PC-9 (cell line): Measurements from ENCODE around the gene KCND1. TPM values are rescaled to one million over a fixed set of nuclear protein-coding genes. Genes with fewer than 3 reads are reported as not detected.

ENCODE experiments used
- BruUV-seq: library from RNA; stranded (reverse); fragments of 400-500 nt; replicated peaks from 2 replicates; lab custom pipeline; 2021; lab: Mats Ljungman, UMichigan
- CTCF ChIA-PET: fragments of 300-600 bp; sonication (Branson Sonifier 250); formaldehyde crosslinking; loops from one replicate; lab custom pipeline; 2022; ENCODE audit warnings: antibody characterized with exemption; lab: Charles Lee
- POLR2A ChIA-PET: fragments of 300-600 bp; sonication (Branson Sonifier 250); formaldehyde crosslinking; loops from one replicate; lab custom pipeline; 2022; ENCODE audit warnings: antibody characterized with exemption; ENCODE audit not compliant: unreplicated experiment; lab: Charles Lee
- DNase-seq, 2 experiments: peaks; one replicate each; pipeline versions ENCODE4 v3.0.0 to v3.0.0-alpha.2; 2015 to 2022; ENCODE audit warnings: mixed read lengths in 1 of 2
- H2AFZ ChIP-seq: fragments of 200-600 bp; sonication (generic); 2 replicates; pipeline ENCODE4 v1.8.1; 2017; ENCODE audit warnings: antibody characterized with exemption
- H3F3A ChIP-seq: fragments of 200-600 bp; sonication (generic); 2 replicates; pipeline ENCODE4 v1.8.1; 2017; ENCODE audit warnings: antibody characterized with exemption, mild to moderate bottlenecking, low read depth; ENCODE audit not compliant: insufficient read depth
- H3K27ac ChIP-seq: fragments of 200-600 bp; sonication (generic); 2 replicates; pipeline ENCODE4 v1.6.1; 2016; ENCODE audit warnings: mixed run types
- H3K27me3 ChIP-seq: fragments of 200-600 bp; sonication (generic); 2 replicates; pipeline ENCODE4 v1.6.1; 2016; ENCODE audit warnings: low read depth, mixed run types; ENCODE audit not compliant: insufficient read depth
- H3K36me3 ChIP-seq: fragments of 200-600 bp; sonication (generic); 2 replicates; pipeline ENCODE4 v1.6.1; 2016; ENCODE audit warnings: low read depth, mixed run types
- H3K4me1 ChIP-seq: fragments of 200-600 bp; sonication (generic); replicated peaks from 2 replicates; pipeline ENCODE4 v1.6.1; 2016; ENCODE audit warnings: mixed run types; ENCODE audit not compliant: insufficient read depth
- H3K4me2 ChIP-seq: fragments of 200-600 bp; sonication (generic); 2 replicates; pipeline ENCODE4 v1.6.1; 2017; ENCODE audit warnings: mixed run types
- H3K4me3 ChIP-seq: fragments of 200-600 bp; sonication (generic); 2 replicates; pipeline ENCODE4 v1.6.1; 2016; ENCODE audit warnings: mixed run types
- H3K79me2 ChIP-seq: fragments of 200-600 bp; sonication (generic); 2 replicates; pipeline ENCODE4 v1.6.1; 2017; ENCODE audit warnings: low read depth, mixed run types
- H3K9me2 ChIP-seq: fragments of 200-600 bp; sonication (generic); 2 replicates; pipeline ENCODE4 v1.8.1; 2017; ENCODE audit warnings: mild to moderate bottlenecking; ENCODE audit not compliant: insufficient read depth
- H3K9me3 ChIP-seq: fragments of 200-600 bp; sonication (generic); 2 replicates; pipeline ENCODE4 v1.8.1; 2016; ENCODE audit warnings: low read depth; ENCODE audit not compliant: insufficient read depth
- H4K20me1 ChIP-seq: fragments of 200-600 bp; sonication (generic); 2 replicates; pipeline ENCODE4 v1.8.1; 2017; ENCODE audit not compliant: insufficient read depth
- CTCF ChIP-seq: fragments of 200-600 bp; sonication (generic); conservative IDR thresholded peaks from 2 replicates; pipeline ENCODE4 v1.6.1; 2017; ENCODE audit warnings: mixed run types, antibody characterized with exemption, mild to moderate bottlenecking, moderate library complexity
- EZH2 ChIP-seq: fragments of 200-600 bp; sonication (generic); IDR thresholded peaks from 2 replicates; pipeline ENCODE4 v1.8.0; 2017; ENCODE audit warnings: antibody characterized with exemption, low read depth
- intact Hi-C: fragments of 100-400 bp; cut with micrococcal nuclease; formaldehyde crosslinking; loops from one replicate; pipeline ENCODE4 v1.10.0; 2022; ENCODE audit not compliant: unreplicated experiment
- total RNA-seq: library from RNA; stranded (reverse); gene quantifications from 2 replicates; pipeline ENCODE4 v1.2.3, GENCODE V29; 2021

Gene KCND1
- total RNA-seq, 1 experiment from 2014 or later: 2.2 TPM

GRCh38 chrX:48913605-48914366 is 57.9 kb downstream of the KCND1 start:
- Histone ChIP-seq H3K79me2 (peaks cover 13% of the 10 kb centered on the region), H3K27ac (no peak overlapping the region)

GRCh38 chrX:48911412-48912182 is 60.0 kb downstream of the KCND1 start, which contains the start of gene SLC35A2:
Gene SLC35A2, minus strand, starts transcription at chrX:48911646. Its CDS starts 10 bp downstream, at chrX:48911636.
- no peaks in the 10 kb centered on the region for H3K27me3 ChIP-seq
- H3K79me2 ChIP-seq: peaks cover 13% of the 10 kb centered on the region
- intact Hi-C loops: no loop called here
- H3K9me2 ChIP-seq: no peaks in the 10 kb centered on the region
- POLR2A ChIA-PET: interaction anchor here (0.5 to 1.0 kb wide), 3 partner anchors 110 to 176 kb away, joined by 3 to 8 read pairs (median 3); partner anchors contain the start of gene HDAC6
- no peaks in the 10 kb centered on the region for H4K20me1 ChIP-seq
- peak within 1 kb of the TSS; percentile 64 for H2AFZ ChIP-seq
- TF ChIP-seq EZH2 (no peak), CTCF (no peak)
- peak; percentile 66 to 77 for DNase-seq
- H3K27ac ChIP-seq: peak within 1 kb of the TSS; percentile 68
- no peaks in the 10 kb centered on the region for H3K9me3 ChIP-seq
- H3K4me2 ChIP-seq: peak within 1 kb of the TSS; percentile 72
- H3K4me1 ChIP-seq: no peaks in the 10 kb centered on the region
- peak within 1 kb of the TSS; percentile 62 for H3K4me3 ChIP-seq
- H3F3A ChIP-seq: no peaks in the 10 kb centered on the region
- no peaks in the 10 kb centered on the region for H3K36me3 ChIP-seq
- BruUV-seq: TSS peak; percentile 13
- CTCF ChIA-PET: interaction anchor here (0.5 to 0.6 kb wide), 2 partner anchors 47 to 91 kb away, joined by 5 to 16 read pairs; partner anchors contain the start of gene GRIPAP1

More at GRCh38 chrX:48913605-48914366, 57.9 kb downstream of the KCND1 start:
- Histone ChIP-seq H3K4me2 (no peak overlapping the region), H3K4me1 (no peaks in the 10 kb centered on the region), H3K4me3 (no peak overlapping the region), H3K9me3 (no peaks in the 10 kb centered on the region), H3K36me3 (no peaks in the 10 kb centered on the region), H2AFZ (no peak overlapping the region), H3F3A (no peaks in the 10 kb centered on the region), H4K20me1 (no peaks in the 10 kb centered on the region), H3K27me3 (no peaks in the 10 kb centered on the region), H3K9me2 (no peaks in the 10 kb centered on the region)
- TF ChIP-seq CTCF (no peak), EZH2 (no peak)
- CTCF ChIA-PET: no interaction called here
- no TSS peak for BruUV-seq
- intact Hi-C loops: no loop called here
- DNase-seq: no peak
- POLR2A ChIA-PET: no interaction called here

Other genes starting within 250 kb of the KCND1 start
- not detected in 2 replicates for gene GLOD5, start 210.1 kb downstream of the KCND1 start, total RNA-seq
- not detected in 2 replicates for gene GATA1, start 185.3 kb downstream of the KCND1 start, total RNA-seq
- 44.2 and 48.5 TPM in 2 replicates for gene HDAC6, start 169.8 kb downstream of the KCND1 start, total RNA-seq
- gene ERAS, start 145.3 kb downstream of the KCND1 start, total RNA-seq: 0.50 TPM in 1 of 2 replicates, not detected in the other
- not detected in 2 replicates for gene PCSK1N, start 136.2 kb downstream of the KCND1 start, total RNA-seq
- 44.9 and 54.1 TPM in 2 replicates for gene TIMM17B, start 74.1 kb downstream of the KCND1 start, total RNA-seq
- 36.4 and 39.4 TPM in 2 replicates for gene PQBP1, start 73.9 kb downstream of the KCND1 start, total RNA-seq
- gene SLC35A2, start 60.2 kb downstream of the KCND1 start, total RNA-seq: 24.1 and 29.6 TPM in 2 replicates
- 3.6 and 4.4 TPM in 2 replicates for gene PIM2, start 52.8 kb downstream of the KCND1 start, total RNA-seq
- 34.6 and 37.1 TPM in 2 replicates for gene OTUD5, start 14.2 kb downstream of the KCND1 start, total RNA-seq
- 33.6 and 35.2 TPM in 2 replicates for gene GRIPAP1, start 30.4 kb upstream of the KCND1 start, total RNA-seq
- 27.2 and 33.7 TPM in 2 replicates for gene TFE3, start 71.5 kb upstream of the KCND1 start, total RNA-seq
- gene CCDC120, start 87.2 kb upstream of the KCND1 start, total RNA-seq: 20.6 and 23.9 TPM in 2 replicates
- 12.8 and 17.6 TPM in 2 replicates for gene PRAF2, start 102.2 kb upstream of the KCND1 start, total RNA-seq
- 36.7 and 43.4 TPM in 2 replicates for gene WDR45, start 108.0 kb upstream of the KCND1 start, total RNA-seq
- gene GPKOW, start 151.9 kb upstream of the KCND1 start, total RNA-seq: 12.8 and 17.6 TPM in 2 replicates
- gene MAGIX, start 190.9 kb upstream of the KCND1 start, total RNA-seq: 1.8 and 2.0 TPM in 2 replicates
- 90.0 and 94.5 TPM in 2 replicates for gene PLP2, start 200.1 kb upstream of the KCND1 start, total RNA-seq
- gene PRICKLE3, start 214.5 kb upstream of the KCND1 start, total RNA-seq: 13.1 and 13.5 TPM in 2 replicates
- 0.44 and 0.63 TPM in 2 replicates for gene SYP, start 228.3 kb upstream of the KCND1 start, total RNA-seq